Measurements from ENCODE around the gene USF2.

The USF2 gene

GRCh38 chr19:35246466-35247092 is 22.2 kb upstream of the USF2 start:
- DNase-seq, result no peak

- no peak for DNase-seq
Observed at GRCh38 chr19:35247526-35248309, 21.0 kb upstream of the USF2 start.

DNA sequence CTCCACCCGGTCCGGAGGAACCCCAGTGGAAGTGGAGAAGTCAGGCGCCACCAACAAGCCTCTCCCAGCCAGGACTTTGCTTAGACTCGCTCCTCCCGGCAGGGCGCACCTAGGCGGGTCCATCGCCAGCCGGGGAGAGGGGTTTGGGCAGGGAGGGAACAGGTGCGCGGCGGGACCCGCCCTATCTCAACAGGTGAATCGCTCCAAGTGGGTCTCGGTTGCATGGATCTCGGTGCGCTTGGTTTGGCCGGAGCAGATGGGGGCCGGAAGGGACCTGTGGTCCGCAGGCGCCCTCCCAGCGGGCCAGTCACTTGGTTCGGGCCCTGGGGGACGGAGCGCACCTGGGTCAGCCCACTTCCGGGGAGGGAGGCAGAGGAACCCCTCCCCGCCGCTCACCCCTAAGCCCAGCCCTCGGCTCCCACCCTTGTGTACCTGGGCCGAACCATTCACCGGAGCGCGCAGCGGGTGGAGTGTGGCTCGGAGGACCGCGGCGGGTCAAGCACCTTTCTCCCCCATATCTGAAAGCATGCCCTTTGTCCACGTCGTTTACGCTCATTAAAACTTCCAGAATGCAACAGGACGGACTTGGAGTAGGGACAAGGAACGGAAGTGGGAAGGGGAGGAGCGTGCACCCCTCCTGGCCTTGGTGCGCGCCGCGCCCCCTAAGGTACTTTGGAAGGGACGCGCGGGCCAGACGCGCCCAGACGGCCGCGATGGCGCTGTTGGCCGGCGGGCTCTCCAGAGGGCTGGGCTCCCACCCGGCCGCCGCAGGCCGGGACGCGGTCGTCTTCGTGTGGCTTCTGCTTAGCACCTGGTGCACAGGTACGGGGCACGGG is 20.2 kb upstream of the USF2 start, which contains the start of gene LSR:
LSR (plus strand) TSS at position 693 of the 836 bp plus-strand sequence; CDS start at position 714, 21 bp downstream.
- peak; percentile 63 for DNase-seq

GRCh38 chr19:35249146-35249847 is 19.5 kb upstream of the USF2 start:
- no peak for DNase-seq

GRCh38 chr19:35249848-35250711 is 18.7 kb upstream of the USF2 start:
- no peak for DNase-seq

GRCh38 chr19:35251456-35251855 is 17.3 kb upstream of the USF2 start:
- DNase-seq, result no peak

- no peak for DNase-seq
Observed at GRCh38 chr19:35253316-35254286, 15.2 kb upstream of the USF2 start.

- no peak for DNase-seq
Observed at GRCh38 chr19:35254341-35255297, 14.1 kb upstream of the USF2 start.

DNA sequence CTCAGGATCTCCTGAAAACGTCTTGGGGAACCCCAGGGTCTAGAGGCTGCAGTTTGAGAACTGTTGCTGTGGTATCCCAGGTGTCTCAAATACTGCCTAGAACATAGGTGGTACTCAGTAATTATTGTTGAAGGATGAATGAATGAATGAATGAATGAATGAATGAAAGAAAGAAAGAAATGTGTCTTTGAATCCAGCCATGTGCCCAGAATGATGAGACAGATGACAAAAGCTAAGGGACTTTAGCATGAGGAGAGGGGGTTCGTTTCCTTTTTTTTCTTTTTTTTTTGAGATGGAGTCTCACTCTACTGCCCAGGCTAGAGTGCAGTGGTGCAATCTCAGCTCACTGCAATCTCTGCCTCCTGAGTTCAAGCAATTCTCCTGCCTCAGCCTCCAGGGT is 12.2 kb upstream of the USF2 start:
- DNase-seq, result no peak

- DNase-seq, result no peak
Observed at GRCh38 chr19:35257113-35257461, 11.7 kb upstream of the USF2 start.

DNA sequence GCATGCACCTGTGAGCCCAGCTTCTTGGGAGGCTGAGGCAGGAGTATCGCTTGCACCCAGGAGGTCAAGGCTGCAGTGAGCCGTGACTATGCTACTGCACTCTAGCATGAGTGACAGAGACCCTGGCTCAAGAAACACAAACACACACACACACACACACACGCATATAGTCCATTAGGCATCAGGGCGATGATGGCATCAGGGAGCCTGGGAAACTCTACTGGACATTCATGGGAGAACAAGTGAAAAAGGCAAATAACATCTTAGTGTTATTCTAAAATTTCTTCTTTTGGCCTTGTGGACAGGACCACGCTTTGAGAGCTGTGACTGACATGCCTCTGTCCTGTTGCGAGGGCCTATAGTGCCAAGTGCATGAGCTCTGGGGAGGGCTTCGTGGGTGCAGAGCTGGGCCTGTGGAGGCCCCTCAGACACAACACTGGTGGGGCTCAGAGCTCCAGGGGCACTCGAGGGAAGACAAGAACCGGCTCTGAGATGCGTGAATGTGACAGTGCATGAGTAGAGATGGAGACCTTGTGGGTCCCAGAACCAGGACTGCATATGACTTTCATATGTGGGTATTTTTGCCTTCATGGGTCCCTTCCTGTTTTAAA is 8.0 kb upstream of the USF2 start:
- peak; percentile 6 for DNase-seq

- peak; percentile 2 for DNase-seq
Observed at GRCh38 chr19:35261356-35262100, 7.2 kb upstream of the USF2 start.

DNA sequence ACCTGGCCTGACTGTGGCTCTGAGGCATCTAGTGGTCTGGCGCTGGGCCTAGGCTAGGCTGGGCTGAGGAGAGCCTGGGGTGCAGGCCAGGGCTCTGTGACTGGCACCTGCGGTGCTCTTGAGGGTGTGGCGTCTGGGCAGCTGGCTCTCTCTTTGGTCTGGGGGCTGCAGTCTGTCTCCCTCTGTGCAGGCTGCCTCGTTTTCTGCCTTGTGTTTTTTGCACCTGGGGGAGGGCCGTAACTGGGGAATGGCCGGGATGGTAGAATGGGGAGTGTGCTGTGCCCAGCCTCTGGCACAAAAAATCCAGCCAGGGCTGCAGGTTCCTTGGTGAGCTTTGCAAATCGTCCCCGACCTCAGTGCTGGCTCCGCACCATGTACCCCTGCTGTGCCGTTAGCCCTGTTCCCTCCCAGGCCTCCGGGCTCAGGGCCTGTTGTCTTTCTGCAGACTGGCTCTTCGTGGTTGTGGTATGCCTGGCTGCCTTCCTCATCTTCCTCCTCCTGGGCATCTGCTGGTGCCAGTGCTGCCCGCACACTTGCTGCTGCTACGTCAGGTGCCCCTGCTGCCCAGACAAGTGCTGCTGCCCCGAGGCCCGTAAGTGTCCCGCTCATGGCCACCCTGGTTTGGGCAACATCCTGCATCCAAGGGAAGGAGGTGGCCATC is 6.5 kb upstream of the USF2 start:
- no peak for DNase-seq

GRCh38 chr19:35264268-35265125 is 4.3 kb upstream of the USF2 start:
- DNase-seq, result no peak

- DNase-seq, result no peak
Observed at GRCh38 chr19:35265126-35265899, 3.4 kb upstream of the USF2 start.

Measured in activated CD4-positive, alpha-beta T cell treated with anti-CD3 and anti-CD28 coated beads for 1 hour (primary cell).